ENCODE data around the gene PLXNB3. TPM values are rescaled to one million over a fixed set of nuclear protein-coding genes. Genes with fewer than 3 reads are reported as not detected.

The PLXNB3 gene
- total RNA-seq, 4 donors from 2014 or later = 3.2 to 13.2 (median 10.2) TPM

- ATAC-seq (ENCODE audit: low FRiP score) (no peak), DNase-seq (ENCODE audit: low spot score) (no peak)
- TF ChIP-seq CTCF (IDR thresholded peaks at IDR 0.05) = no peak
These were observed 13.4 kb downstream of the PLXNB3 start for GRCh38 chrX:153777261-153778090.

GRCh38 chrX:153778181-153778580 lies 14.1 kb downstream of the PLXNB3 start:
- DNase-seq (ENCODE audit: low spot score) (no peak), ATAC-seq (ENCODE audit: low FRiP score) (no peak)
- TF ChIP-seq CTCF (IDR thresholded peaks at IDR 0.05) = no peak

GRCh38 chrX:153778684-153779101 lies 14.6 kb downstream of the PLXNB3 start:
- DNase-seq (ENCODE audit: low spot score) (no peak), ATAC-seq (ENCODE audit: low FRiP score) (no peak)
- TF ChIP-seq CTCF (IDR thresholded peaks at IDR 0.05) = no peak

- DNase-seq (ENCODE audit: low spot score) (no peak), ATAC-seq (ENCODE audit: low FRiP score) (no peak)
- TF ChIP-seq CTCF (IDR thresholded peaks at IDR 0.05) = no peak
These were observed 16.0 kb downstream of the PLXNB3 start for GRCh38 chrX:153779891-153780677.

GRCh38 chrX:153780678-153781427 lies 16.8 kb downstream of the PLXNB3 start, which contains the start of gene SRPK3:
Gene SRPK3 (plus strand): TSS chrX:153781041. CDS start chrX:153781087, 46 bp downstream.
- ATAC-seq (ENCODE audit: low FRiP score) (no peak), DNase-seq (ENCODE audit: low spot score) (no peak)
- TF ChIP-seq CTCF (IDR thresholded peaks at IDR 0.05) = no peak

GRCh38 chrX:153781428-153782047 lies 17.5 kb downstream of the PLXNB3 start:
- TF ChIP-seq CTCF (IDR thresholded peaks at IDR 0.05) = no peak
- no peak for DNase-seq (ENCODE audit: low spot score)
- ATAC-seq (ENCODE audit: low FRiP score) = no peak

Measured in omental fat pad (tissue), 4 donors.